ENCODE measurements around the gene NALCN.

NALCN gene

GRCh38 chr13:101121608-101122007 lies 294.7 kb downstream of the NALCN start:
- no peaks in the 10 kb centered on the region for H3K4me1 ChIP-seq (ENCODE audit: insufficient read depth, low read length)
- no peak overlapping the region for H3K4me2 ChIP-seq (ENCODE audit: insufficient read depth, low read length)

GRCh38 chr13:101120007-101120406 lies 296.3 kb downstream of the NALCN start:
- H3K27me3 ChIP-seq (ENCODE audit: insufficient read depth, low read length, poor library complexity) = peaks cover 5% of the 10 kb centered on the region
- TF ChIP-seq EZH2 (IDR thresholded peaks at IDR 0.05; ENCODE audit: borderline replicate concordance, low read depth, low read length, severe bottlenecking) = no peak
- no peak for TF ChIP-seq CTCF (IDR thresholded peaks at IDR 0.05; ENCODE audit: borderline replicate concordance, extremely low read depth, low read length, poor library complexity, severe bottlenecking)
- no peak overlapping the region for H3K4me2 ChIP-seq (ENCODE audit: insufficient read depth, low read length)
- ATAC-seq (ENCODE audit: insufficient read depth, low read depth) (no peak), DNase-seq (no peak)
- H4K20me1 ChIP-seq (ENCODE audit: insufficient read depth, low read length) = no peaks in the 10 kb centered on the region
- H3K9ac ChIP-seq (ENCODE audit: low read depth, low read length) = no peak overlapping the region
- no peaks in the 10 kb centered on the region for H3K9me3 ChIP-seq (ENCODE audit: insufficient read depth, low read length, severe bottlenecking)
- H3K4me1 ChIP-seq (ENCODE audit: insufficient read depth, low read length) = no peaks in the 10 kb centered on the region
- H3K36me3 ChIP-seq (ENCODE audit: insufficient read depth, low read length) = no peaks in the 10 kb centered on the region
- H2AFZ ChIP-seq (ENCODE audit: low read depth, low read length) = no peak overlapping the region
- H3K27ac ChIP-seq (ENCODE audit: low read length) = no peak overlapping the region
- H3K79me2 ChIP-seq (ENCODE audit: insufficient read depth, low read length) = no peaks in the 10 kb centered on the region
- H3K4me3 ChIP-seq (ENCODE audit: low read depth in 1 of 2, low read length in 2 of 2) = no peak overlapping the region

More at GRCh38 chr13:101121608-101122007, 294.7 kb downstream of the NALCN start:
- TF ChIP-seq CTCF (IDR thresholded peaks at IDR 0.05; ENCODE audit: borderline replicate concordance, extremely low read depth, low read length, poor library complexity, severe bottlenecking) (no peak), EZH2 (IDR thresholded peaks at IDR 0.05; ENCODE audit: borderline replicate concordance, low read depth, low read length, severe bottlenecking) (no peak)
- no peak for ATAC-seq (ENCODE audit: insufficient read depth, low read depth)
- no peaks in the 10 kb centered on the region for H3K79me2 ChIP-seq (ENCODE audit: insufficient read depth, low read length)
- H3K36me3 ChIP-seq (ENCODE audit: insufficient read depth, low read length) = no peaks in the 10 kb centered on the region
- H3K9me3 ChIP-seq (ENCODE audit: insufficient read depth, low read length, severe bottlenecking) = no peaks in the 10 kb centered on the region
- peaks cover 5% of the 10 kb centered on the region for H3K27me3 ChIP-seq (ENCODE audit: insufficient read depth, low read length, poor library complexity)
- DNase-seq = no peak
- no peak overlapping the region for H3K4me3 ChIP-seq (ENCODE audit: low read depth in 1 of 2, low read length in 2 of 2)
- H3K9ac ChIP-seq (ENCODE audit: low read depth, low read length) = no peak overlapping the region
- H4K20me1 ChIP-seq (ENCODE audit: insufficient read depth, low read length) = no peaks in the 10 kb centered on the region
- no peak overlapping the region for H2AFZ ChIP-seq (ENCODE audit: low read depth, low read length)
- H3K27ac ChIP-seq (ENCODE audit: low read length) = no peak overlapping the region

- H3K27me3 ChIP-seq (ENCODE audit: insufficient read depth, low read length, poor library complexity) = peaks cover 5% of the 10 kb centered on the region
- H3K4me3 ChIP-seq (ENCODE audit: low read depth in 1 of 2, low read length in 2 of 2) = no peak overlapping the region
- no peak overlapping the region for H3K9ac ChIP-seq (ENCODE audit: low read depth, low read length)
- H2AFZ ChIP-seq (ENCODE audit: low read depth, low read length) = no peak overlapping the region
- DNase-seq (no peak), ATAC-seq (ENCODE audit: insufficient read depth, low read depth) (no peak)
- no peak overlapping the region for H3K27ac ChIP-seq (ENCODE audit: low read length)
- no peak overlapping the region for H3K4me2 ChIP-seq (ENCODE audit: insufficient read depth, low read length)
- TF ChIP-seq CTCF (IDR thresholded peaks at IDR 0.05; ENCODE audit: borderline replicate concordance, extremely low read depth, low read length, poor library complexity, severe bottlenecking) = no peak
- TF ChIP-seq EZH2 (IDR thresholded peaks at IDR 0.05; ENCODE audit: borderline replicate concordance, low read depth, low read length, severe bottlenecking) = no peak
- no peaks in the 10 kb centered on the region for H4K20me1 ChIP-seq (ENCODE audit: insufficient read depth, low read length)
- no peaks in the 10 kb centered on the region for H3K9me3 ChIP-seq (ENCODE audit: insufficient read depth, low read length, severe bottlenecking)
- H3K4me1 ChIP-seq (ENCODE audit: insufficient read depth, low read length) = no peaks in the 10 kb centered on the region
- no peaks in the 10 kb centered on the region for H3K79me2 ChIP-seq (ENCODE audit: insufficient read depth, low read length)
- H3K36me3 ChIP-seq (ENCODE audit: insufficient read depth, low read length) = no peaks in the 10 kb centered on the region
Observed at GRCh38 chr13:101116826-101117225, 299.5 kb downstream of the NALCN start.

- Histone ChIP-seq H3K9ac (ENCODE audit: low read depth, low read length) (no peak overlapping the region), H3K27ac (ENCODE audit: low read length) (no peak overlapping the region), H3K79me2 (ENCODE audit: insufficient read depth, low read length) (no peaks in the 10 kb centered on the region), H3K4me3 (ENCODE audit: low read depth in 1 of 2, low read length in 2 of 2) (no peak overlapping the region), H3K4me2 (ENCODE audit: insufficient read depth, low read length) (no peak overlapping the region), H3K4me1 (ENCODE audit: insufficient read depth, low read length) (no peaks in the 10 kb centered on the region), H3K9me3 (ENCODE audit: insufficient read depth, low read length, severe bottlenecking) (no peaks in the 10 kb centered on the region), H4K20me1 (ENCODE audit: insufficient read depth, low read length) (no peaks in the 10 kb centered on the region), H3K27me3 (ENCODE audit: insufficient read depth, low read length, poor library complexity) (peaks cover 5% of the 10 kb centered on the region), H2AFZ (ENCODE audit: low read depth, low read length) (no peak overlapping the region), H3K36me3 (ENCODE audit: insufficient read depth, low read length) (no peaks in the 10 kb centered on the region)
- TF ChIP-seq CTCF (IDR thresholded peaks at IDR 0.05; ENCODE audit: borderline replicate concordance, extremely low read depth, low read length, poor library complexity, severe bottlenecking) (no peak), EZH2 (IDR thresholded peaks at IDR 0.05; ENCODE audit: borderline replicate concordance, low read depth, low read length, severe bottlenecking) (no peak)
- DNase-seq (no peak), ATAC-seq (ENCODE audit: insufficient read depth, low read depth) (no peak)
Observed at GRCh38 chr13:101116341-101116740, 300.0 kb downstream of the NALCN start.

Data from DND-41 (cell line).